Stimulated activated CD4-positive, alpha-beta T cell treated with anti-CD3 and anti-CD28 coated beads, Interleukin-4, amount 100 ng/mL, for 4 hours (primary cell): ENCODE results near the gene CWH43.
"Not testable (repeated sequence)": the region's sequence is repeated elsewhere in the genome, so short reads cannot be mapped to it uniquely, and the experiment has no call there.

Source experiments
- DNase-seq, 2 experiments: peaks; one replicate each; pipeline ENCODE4 v3.0.0-alpha.2; 2020

CWH43 gene

DNA sequence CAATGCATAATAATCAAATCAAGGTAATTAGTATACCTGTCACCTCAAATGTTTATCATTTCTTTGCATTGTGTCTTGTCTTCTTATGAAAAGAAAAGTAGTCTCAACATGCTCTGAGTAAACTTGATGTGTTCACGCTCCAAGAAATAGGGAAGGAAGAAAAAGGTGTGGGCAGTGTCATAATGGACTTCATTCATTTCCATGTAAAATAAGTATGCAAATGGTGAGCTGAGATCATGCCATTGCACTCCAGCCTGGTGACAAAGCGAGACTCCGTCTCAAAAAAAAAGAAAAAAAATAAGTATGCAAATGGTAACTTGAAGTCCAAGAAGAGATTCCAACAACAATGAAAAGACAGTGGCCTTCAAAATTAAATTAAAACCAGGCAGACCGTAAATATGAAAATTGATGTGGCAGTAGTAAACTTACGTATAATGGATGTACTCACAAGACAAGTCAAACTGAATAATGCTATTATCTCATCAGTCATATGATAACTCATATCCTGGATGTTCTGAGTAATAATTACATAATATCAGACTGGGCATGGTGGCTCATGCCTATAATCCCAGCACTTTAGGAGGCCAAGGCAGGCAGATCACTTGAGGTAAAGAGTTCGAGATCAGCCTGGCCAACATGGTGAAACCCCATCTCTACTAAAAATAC is 6.0 kb upstream of the CWH43 start:
- no peak for DNase-seq

DNA sequence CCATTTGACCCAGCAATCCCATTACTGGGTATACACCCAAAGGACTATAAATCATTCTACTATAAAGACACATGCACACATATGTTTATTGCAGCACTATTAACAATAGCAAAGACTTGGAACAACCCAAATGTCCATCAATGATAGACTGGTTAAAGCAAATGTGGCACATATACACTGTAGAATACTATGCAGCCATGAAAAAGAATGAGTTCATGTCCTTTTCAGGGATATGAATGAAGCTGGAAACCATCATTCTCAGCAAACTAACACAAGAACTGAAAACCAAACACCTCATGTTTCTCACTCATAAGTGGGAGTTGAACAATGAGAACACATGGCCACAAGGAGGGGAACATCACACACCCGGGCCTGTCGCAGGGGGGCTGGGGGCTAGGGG is 2.1 kb upstream of the CWH43 start:
- not testable (repeated sequence) for DNase-seq

- DNase-seq: no peak
Measured at GRCh38 chr4:48985602-48985975, 486 bp upstream of the CWH43 start.

DNA sequence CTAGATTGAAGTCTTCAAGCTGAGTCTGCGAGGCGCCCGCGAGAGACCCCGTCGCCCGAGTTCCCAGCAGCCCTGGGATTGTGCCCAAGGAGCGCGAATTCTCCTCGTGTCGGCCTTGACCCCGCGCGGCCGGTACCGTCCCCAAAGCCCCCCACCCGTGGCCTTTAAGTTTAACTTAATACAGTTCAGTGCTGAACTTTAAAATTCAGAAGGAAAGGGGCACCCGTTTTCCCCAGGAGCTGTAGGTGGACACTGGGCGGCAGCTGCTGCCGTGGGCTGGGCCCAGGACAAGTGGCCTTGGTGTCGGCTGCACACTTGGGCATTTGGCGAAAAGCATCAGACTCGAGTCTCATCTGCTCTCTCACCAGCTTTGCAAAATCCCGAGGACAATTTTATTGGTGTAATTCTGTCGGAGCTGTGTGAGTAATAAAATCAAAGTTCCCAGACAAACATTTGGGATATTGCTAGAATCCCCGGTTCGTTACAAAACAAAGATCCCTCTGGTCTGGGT is 634 bp downstream of the CWH43 start:
- DNase-seq: no peak

DNA sequence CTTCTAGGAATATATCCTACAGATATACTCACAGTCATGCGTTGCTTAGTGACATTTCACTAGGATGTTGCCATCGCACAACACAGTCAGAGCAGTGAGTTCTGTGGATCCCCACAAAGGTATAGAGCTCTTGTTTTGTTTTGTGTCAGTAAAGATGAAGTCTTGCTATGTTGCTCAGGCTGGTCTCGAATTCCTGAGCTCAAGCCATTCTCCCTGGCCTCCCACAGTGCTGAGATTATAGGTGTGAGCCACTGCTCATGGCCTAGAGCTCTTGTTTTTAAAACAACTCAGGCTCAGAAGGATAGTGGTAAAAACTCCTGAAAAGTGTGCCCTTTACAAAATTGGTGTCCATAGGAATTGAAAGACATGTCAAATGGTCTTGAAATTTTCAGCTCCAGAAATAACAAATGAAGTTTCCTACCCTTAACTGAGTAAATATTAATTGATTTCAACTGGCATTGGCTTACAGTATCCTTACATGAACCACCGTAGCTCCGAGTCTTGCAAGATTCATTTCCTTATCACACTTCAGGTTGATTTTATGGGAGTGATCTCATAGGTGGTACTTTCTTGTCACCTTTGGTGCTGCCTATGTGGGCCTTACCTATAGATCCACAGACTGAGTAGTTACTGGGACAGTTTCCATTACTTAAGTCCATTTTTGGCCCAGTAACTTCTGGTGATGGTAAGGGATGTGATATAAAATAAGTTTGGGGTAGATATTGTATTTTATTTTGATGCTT is 3.6 kb downstream of the CWH43 start:
- no peak for DNase-seq

- DNase-seq: no peak
Measured at GRCh38 chr4:48991357-48991756, 5.3 kb downstream of the CWH43 start.

DNA sequence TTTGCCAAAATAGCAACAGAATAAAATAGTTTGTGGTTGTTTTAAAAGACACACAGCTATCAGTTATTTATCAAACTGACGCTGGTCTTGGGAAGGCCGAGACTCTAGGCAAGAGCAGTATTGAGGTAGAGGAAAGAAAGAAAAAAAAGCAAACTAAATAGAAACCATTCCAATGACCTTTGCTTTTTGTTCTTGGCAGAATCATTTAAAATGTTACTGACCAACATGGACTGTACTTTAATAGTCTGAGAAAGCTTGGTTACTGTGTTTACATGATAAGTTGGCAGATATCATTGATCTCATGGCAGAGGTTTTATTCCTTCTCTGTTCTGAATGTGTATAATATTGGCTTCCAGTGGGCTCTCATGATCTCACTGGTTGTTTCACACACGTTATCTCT is 11.9 kb downstream of the CWH43 start:
- no peak for DNase-seq

- DNase-seq: no peak
Measured at GRCh38 chr4:48998440-48998839, 12.4 kb downstream of the CWH43 start.

GRCh38 chr4:49000806-49001205 is 14.7 kb downstream of the CWH43 start:
- no peak for DNase-seq

DNA sequence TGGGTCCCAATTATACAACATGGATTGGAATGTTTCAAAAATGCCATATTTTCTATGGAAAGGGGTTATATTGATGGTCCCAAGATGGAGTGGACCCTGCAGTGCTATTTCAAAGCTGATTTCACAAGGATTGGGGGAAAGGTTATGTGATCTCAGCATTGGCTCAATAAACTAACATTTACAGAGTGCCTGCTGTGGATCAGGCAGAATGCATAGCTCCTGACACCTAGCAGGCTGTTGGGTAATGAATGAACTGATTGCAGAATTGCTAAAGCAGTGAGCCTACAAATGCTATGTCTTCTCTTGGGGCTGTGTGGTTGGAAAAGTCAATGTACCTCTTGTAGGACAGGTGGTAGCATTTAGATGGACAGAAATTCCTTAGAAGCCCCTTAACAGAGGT is 16.9 kb downstream of the CWH43 start:
- no peak for DNase-seq

GRCh38 chr4:49018718-49019295 is 32.7 kb downstream of the CWH43 start:
- DNase-seq: no peak

- DNase-seq: no peak
Measured at GRCh38 chr4:49032440-49033161, 46.5 kb downstream of the CWH43 start.

- DNase-seq: no peak
Measured at GRCh38 chr4:49036528-49036927, 50.5 kb downstream of the CWH43 start.

DNA sequence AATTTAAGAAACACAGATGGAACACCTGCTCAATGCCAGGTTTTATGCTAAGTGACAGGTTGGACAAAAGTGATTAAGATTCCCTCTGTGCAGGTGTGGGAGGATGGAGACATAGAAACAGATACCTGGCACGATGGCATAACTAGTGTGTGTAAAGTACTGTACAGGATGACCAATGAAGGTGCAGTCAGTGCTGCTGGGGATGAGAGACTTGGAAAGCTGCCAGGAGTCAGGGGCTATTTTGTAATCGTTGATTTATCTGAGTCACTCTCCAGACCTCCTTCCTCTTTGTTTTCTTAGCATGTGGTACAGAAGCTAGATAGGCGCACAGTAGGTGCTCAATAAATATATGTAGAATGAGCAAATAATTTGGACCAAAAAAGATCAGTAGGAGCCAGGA is 58.2 kb downstream of the CWH43 start:
- DNase-seq: no peak

- DNase-seq: no peak
Measured at GRCh38 chr4:49058306-49058705, 72.2 kb downstream of the CWH43 start.

GRCh38 chr4:49063670-49064069 is 77.6 kb downstream of the CWH43 start:
- DNase-seq: no peak

- DNase-seq: not testable (repeated sequence)
Measured at GRCh38 chr4:49072196-49072595, 86.1 kb downstream of the CWH43 start.

DNA sequence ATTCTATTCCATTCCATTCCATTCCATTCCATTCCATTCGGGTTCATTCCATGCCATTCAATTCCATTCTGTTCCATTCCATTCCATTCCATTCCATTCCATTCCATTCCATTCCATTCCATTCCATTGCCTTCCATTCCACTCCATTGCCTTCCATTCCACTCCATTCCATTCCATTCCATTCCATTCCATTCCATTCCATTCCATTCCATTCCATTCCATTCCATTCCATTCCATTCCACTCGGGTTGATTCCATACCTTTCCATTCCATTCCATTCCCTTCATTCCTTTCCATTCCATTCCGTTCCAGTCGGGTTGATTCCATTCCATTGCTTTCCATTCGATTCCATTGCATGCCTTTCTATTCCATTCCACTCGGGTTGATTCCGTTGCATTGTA is 105.8 kb downstream of the CWH43 start:
- not testable (repeated sequence) for DNase-seq

- DNase-seq: not testable (repeated sequence)
Measured at GRCh38 chr4:49092608-49093135, 106.6 kb downstream of the CWH43 start.

GRCh38 chr4:49096215-49096614 is 110.1 kb downstream of the CWH43 start:
- DNase-seq: not testable (repeated sequence)

- DNase-seq: not testable (repeated sequence)
Measured at GRCh38 chr4:49096627-49097026, 110.6 kb downstream of the CWH43 start.

- not testable (repeated sequence) for DNase-seq
Measured at GRCh38 chr4:49097071-49097470, 111.0 kb downstream of the CWH43 start.

DNA sequence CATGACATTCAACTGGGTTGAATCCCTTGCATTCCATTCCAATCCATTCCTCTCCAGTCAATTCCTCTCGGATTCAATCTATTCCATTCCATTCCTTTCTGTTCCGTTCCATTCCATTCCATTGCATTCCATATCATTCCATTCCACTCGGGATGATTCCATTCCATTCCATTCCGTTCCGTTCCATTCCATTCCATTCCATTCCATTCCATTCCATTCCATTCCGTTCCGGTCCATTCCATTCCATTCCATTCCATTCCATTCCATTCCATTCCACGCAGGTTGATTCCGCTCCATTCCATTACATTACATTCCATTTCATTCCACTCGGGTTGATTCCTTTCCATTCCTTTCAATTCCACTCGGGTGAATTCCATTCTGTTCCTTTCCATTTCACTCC is 111.4 kb downstream of the CWH43 start:
- DNase-seq: not testable (repeated sequence)
